Mucosa of descending colon (tissue), 3 donors: ENCODE results near the gene FAM107B. TPM values are rescaled to one million over a fixed set of nuclear protein-coding genes. Genes with fewer than 3 reads are reported as not detected.
"Not testable (repeated sequence)": the region's sequence is repeated elsewhere in the genome, so short reads cannot be mapped to it uniquely, and the experiment has no call there.

Source experiments
- ATAC-seq: fragments of 200-7000 bp; cut with Tn5 transposase; one replicate; pipeline ENCODE4 v1.9.1; 2020; ENCODE audit warnings: mild to moderate bottlenecking, moderate library complexity
- DNase-seq, 3 donors: peaks; one replicate each; pipeline ENCODE4 v3.0.0-alpha.2; 2020
- H3K36me3 ChIP-seq: fragments of 200-600 bp; one replicate; pipeline ENCODE4 v1.8.0; 2021; ENCODE audit warnings: low read depth, mild to moderate bottlenecking
- H3K4me1 ChIP-seq: fragments of 200-600 bp; one replicate; pipeline ENCODE4 v1.8.0; 2021; ENCODE audit warnings: low read depth, mild to moderate bottlenecking
- H3K4me3 ChIP-seq: fragments of 200-600 bp; one replicate; pipeline ENCODE4 v1.8.0; 2021; ENCODE audit warnings: mild to moderate bottlenecking
- H3K9me3 ChIP-seq: fragments of 200-600 bp; one replicate; pipeline ENCODE4 v1.8.0; 2021; ENCODE audit warnings: mild to moderate bottlenecking
- intact Hi-C, 2 donors: fragments of 100-400 bp; cut with DNase I in 1 of 2; cut with micrococcal nuclease in 1 of 2; formaldehyde crosslinking; loops; one replicate each; pipeline versions ENCODE4 v1.11.0 to v1.11.1; 2022; cut with DNase I, micrococcal nuclease
- total RNA-seq, 3 donors: library from RNA; stranded (reverse); fragmentation: NEBNext Ultra II Directional in 2 of 3; extraction: Animal tissue kit (Norgen Biotek cat#: 25700) in 2 of 3; gene quantifications; one replicate each; pipeline versions ENCODE4 v1.2.1 to v1.2.4, GENCODE V29; 2021 to 2023
- TF ChIP-seq, protein P1 (sequence below): fragments of 200-600 bp; IDR thresholded peaks from one replicate; pipeline ENCODE4 v1.8.0; 2022; ENCODE audit warnings: antibody characterized with exemption, mild to moderate bottlenecking
- donor health status: DM: no; HTN: no; CAD: no; lungs with moderate emphysema.
- donor health status: DM: no; HTN: no; CAD: no.
- donor health status: DM: no; HTN: yes; CAD: no.

The FAM107B gene
- total RNA-seq, 3 donors from 2014 or later, result 45.6 to 77.7 (median 76.9) TPM

DNA sequence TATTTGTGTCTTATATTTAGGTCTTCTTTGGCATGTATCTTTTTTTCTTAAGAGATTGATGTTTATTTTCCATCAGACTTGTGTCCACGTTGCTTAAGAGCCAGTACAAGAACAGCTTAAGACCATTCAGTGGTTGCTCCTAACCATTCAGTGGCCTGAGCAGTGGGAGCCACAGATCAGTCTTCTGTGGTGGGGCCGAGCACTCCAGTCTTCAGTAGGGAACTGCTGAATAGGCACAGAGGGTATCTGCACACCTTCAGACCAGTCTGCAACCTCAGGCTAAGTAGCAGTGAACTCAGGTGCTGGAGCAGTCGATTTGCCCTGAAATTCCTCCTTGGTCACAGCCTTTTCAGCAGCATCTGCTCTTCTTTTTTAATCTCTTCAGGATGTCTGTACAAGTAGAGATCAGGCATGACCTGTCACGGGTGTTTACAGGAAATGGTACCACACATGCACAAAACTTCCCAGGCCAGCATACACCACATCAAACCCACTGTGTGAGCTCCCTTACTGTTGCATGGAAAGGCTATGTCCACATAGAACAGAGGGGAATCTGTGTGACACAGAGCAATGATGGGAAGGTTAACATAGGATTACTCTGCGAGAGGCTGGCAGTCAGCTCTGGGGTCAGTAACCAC, 51.5 kb downstream of the FAM107B start:
- Histone ChIP-seq H3K9me3 (no peaks in the 10 kb centered on the region), H3K4me3 (no peak overlapping the region), H3K36me3 (no peaks in the 10 kb centered on the region), H3K4me1 (no peaks in the 10 kb centered on the region)
- intact Hi-C loops, result no loop called here
- DNase-seq, result peak in 1 of 3 donors; percentile 16
- ATAC-seq, result peak; percentile 77
- TF ChIP-seq, protein P1, sequence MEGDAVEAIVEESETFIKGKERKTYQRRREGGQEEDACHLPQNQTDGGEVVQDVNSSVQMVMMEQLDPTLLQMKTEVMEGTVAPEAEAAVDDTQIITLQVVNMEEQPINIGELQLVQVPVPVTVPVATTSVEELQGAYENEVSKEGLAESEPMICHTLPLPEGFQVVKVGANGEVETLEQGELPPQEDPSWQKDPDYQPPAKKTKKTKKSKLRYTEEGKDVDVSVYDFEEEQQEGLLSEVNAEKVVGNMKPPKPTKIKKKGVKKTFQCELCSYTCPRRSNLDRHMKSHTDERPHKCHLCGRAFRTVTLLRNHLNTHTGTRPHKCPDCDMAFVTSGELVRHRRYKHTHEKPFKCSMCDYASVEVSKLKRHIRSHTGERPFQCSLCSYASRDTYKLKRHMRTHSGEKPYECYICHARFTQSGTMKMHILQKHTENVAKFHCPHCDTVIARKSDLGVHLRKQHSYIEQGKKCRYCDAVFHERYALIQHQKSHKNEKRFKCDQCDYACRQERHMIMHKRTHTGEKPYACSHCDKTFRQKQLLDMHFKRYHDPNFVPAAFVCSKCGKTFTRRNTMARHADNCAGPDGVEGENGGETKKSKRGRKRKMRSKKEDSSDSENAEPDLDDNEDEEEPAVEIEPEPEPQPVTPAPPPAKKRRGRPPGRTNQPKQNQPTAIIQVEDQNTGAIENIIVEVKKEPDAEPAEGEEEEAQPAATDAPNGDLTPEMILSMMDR, result no peak

GRCh38 chr10:14717552-14717951, 57.1 kb downstream of the FAM107B start:
- TF ChIP-seq, protein P1, result no peak
- no peak for DNase-seq
- H3K9me3 ChIP-seq, result no peaks in the 10 kb centered on the region
- ATAC-seq, result no peak
- no peak overlapping the region for H3K4me3 ChIP-seq
- H3K4me1 ChIP-seq, result no peaks in the 10 kb centered on the region
- H3K36me3 ChIP-seq, result no peaks in the 10 kb centered on the region
- intact Hi-C loops, result no loop called here

DNA sequence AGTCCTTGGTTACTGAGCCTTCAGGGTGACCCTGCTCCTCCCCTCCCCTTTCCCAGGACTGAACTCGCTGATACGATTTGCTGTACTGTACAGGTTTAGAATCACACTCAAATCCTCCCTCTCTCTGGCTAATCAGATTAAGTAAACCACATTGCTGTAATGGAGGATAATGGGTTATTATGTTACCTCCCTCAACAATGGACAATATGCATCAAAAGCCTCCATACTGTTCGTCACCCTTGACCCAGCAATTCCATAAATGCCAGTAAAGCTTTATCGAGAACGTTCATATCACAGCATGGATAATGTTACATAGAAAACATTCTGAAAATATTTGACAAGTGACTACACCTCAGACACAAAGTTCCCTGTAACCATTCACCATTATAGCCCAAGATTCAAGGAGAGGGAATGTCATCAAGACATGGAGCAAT, 61.7 kb downstream of the FAM107B start:
- Histone ChIP-seq H3K4me1 (no peaks in the 10 kb centered on the region), H3K9me3 (no peaks in the 10 kb centered on the region), H3K36me3 (no peaks in the 10 kb centered on the region), H3K4me3 (no peak overlapping the region)
- ATAC-seq, result no peak
- intact Hi-C loops, result no loop called here
- TF ChIP-seq, protein P1, result no peak
- DNase-seq, result no peak

DNA sequence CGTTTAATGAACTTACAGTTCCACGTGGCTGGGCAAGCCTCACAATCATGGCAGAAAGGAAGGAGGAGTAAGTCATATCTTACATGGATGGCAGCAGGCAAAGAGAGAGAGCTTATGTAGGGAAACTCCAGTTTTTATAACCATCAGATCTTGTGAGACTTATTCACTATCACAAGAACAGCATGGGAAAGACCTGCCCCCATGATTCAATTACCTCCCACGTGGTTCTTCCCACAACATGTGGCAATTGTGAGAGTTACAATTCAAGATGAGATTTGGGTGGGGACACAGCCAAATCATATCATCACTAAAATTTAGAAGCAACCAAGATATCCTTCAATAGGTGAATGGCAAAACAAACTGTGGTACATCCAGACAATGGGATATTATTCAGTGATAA, 65.4 kb downstream of the FAM107B start:
- not testable (repeated sequence) for ATAC-seq

GRCh38 chr10:14707481-14707880, 67.2 kb downstream of the FAM107B start:
- intact Hi-C loops, result no loop called here
- TF ChIP-seq, protein P1, result no peak
- no peak for ATAC-seq
- Histone ChIP-seq H3K36me3 (no peaks in the 10 kb centered on the region), H3K9me3 (no peaks in the 10 kb centered on the region), H3K4me3 (no peak overlapping the region), H3K4me1 (no peaks in the 10 kb centered on the region)
- no peak for DNase-seq

More for the DNA sequence above, 65.4 kb downstream of the FAM107B start:
- H3K36me3 ChIP-seq, intact Hi-C loops, H3K9me3 ChIP-seq, DNase-seq, H3K4me1 ChIP-seq, H3K4me3 ChIP-seq: not testable (repeated sequence)

- no peaks in the 10 kb centered on the region for H3K36me3 ChIP-seq
- intact Hi-C loops, result no loop called here
- no peak overlapping the region for H3K4me3 ChIP-seq
- ATAC-seq (peak; percentile 36), DNase-seq (no peak)
- H3K4me1 ChIP-seq, result no peaks in the 10 kb centered on the region
- no peaks in the 10 kb centered on the region for H3K9me3 ChIP-seq
- TF ChIP-seq, protein P1, result no peak
These were observed 69.0 kb downstream of the FAM107B start for GRCh38 chr10:14705548-14706230.
